GM12878 (cell line): Measurements from ENCODE around the gene FASN. TPM values are rescaled to one million over a fixed set of nuclear protein-coding genes. Genes with fewer than 3 reads are reported as not detected.

Experiments used
- BCL3 ChIP-seq: IDR thresholded peaks from 2 replicates; pipeline ENCODE4 v1.6.1; 2011; ENCODE audit warnings: borderline replicate concordance, low read depth, mild to moderate bottlenecking, moderate library complexity, low read length; ENCODE audit not compliant: insufficient read depth, poor library complexity, severe bottlenecking
- EGR1 ChIP-seq, 2 experiments: IDR thresholded peaks; 1 replicate in 1 of 2; 2 replicates in 1 of 2; pipeline ENCODE4 v1.6.1; 2011 to 2012; ENCODE audit warnings: low read depth in 2 of 2, low read length in 2 of 2, borderline replicate concordance in 1 of 2, mild to moderate bottlenecking in 1 of 2, moderate library complexity in 1 of 2
- EZH2 ChIP-seq: IDR thresholded peaks from 2 replicates; pipeline ENCODE4 v1.6.1; 2012; ENCODE audit warnings: low read depth, mild to moderate bottlenecking, control low read depth, inconsistent platforms, low read length, borderline replicate concordance; ENCODE audit not compliant: control insufficient read depth
- MXI1 ChIP-seq: fragments of 150-350 bp; IDR thresholded peaks from 2 replicates; pipeline ENCODE4 v1.6.1; 2011; ENCODE audit warnings: low read depth, mild to moderate bottlenecking, inconsistent platforms, low read length, improper control_type of control experiment
- NBN ChIP-seq: fragments of 450-650 bp; IDR thresholded peaks from 2 replicates; pipeline ENCODE4 v1.6.1; 2016
- NFYB ChIP-seq: IDR thresholded peaks from 2 replicates; pipeline ENCODE4 v1.6.1; 2011; ENCODE audit warnings: low read depth, mild to moderate bottlenecking, low read length, improper control_type of control experiment, moderate library complexity; ENCODE audit not compliant: insufficient read depth
- POLR2A ChIP-seq: IDR thresholded peaks from 2 replicates; pipeline ENCODE4 v1.6.1; 2011; ENCODE audit warnings: low read depth, mild to moderate bottlenecking, low read length
- POLR2AphosphoS5 ChIP-seq: IDR thresholded peaks from 2 replicates; pipeline ENCODE4 v1.6.1; 2011; ENCODE audit warnings: mild to moderate bottlenecking, low read length, inconsistent platforms
- SPI1 ChIP-seq: IDR thresholded peaks from 2 replicates; pipeline ENCODE4 v1.6.1; 2011; ENCODE audit warnings: low read depth, mild to moderate bottlenecking, low read length, moderate library complexity, borderline replicate concordance; ENCODE audit not compliant: insufficient read depth
- SRF ChIP-seq, 2 experiments: IDR thresholded peaks; 2 replicates each; pipeline ENCODE4 v1.6.1; 2011; ENCODE audit warnings: low read depth in 2 of 2, low read length in 2 of 2, mild to moderate bottlenecking in 1 of 2, moderate library complexity in 1 of 2
- ZSCAN29 ChIP-seq: fragments of 450-650 bp; IDR thresholded peaks from 2 replicates; pipeline ENCODE4 v1.6.1; 2017; ENCODE audit warnings: mild to moderate bottlenecking, moderate library complexity
- polyA plus RNA-seq, 11 experiments: library from polyadenylated mRNA; depleted of rRNA in 4 of 11; unstranded in 6 of 11; stranded (reverse) in 5 of 11; fragments of >200 nt; fragmentation: Nextera tagmentation in 4 of 11; fragmentation: Illumina TruSeq in 1 of 11; extraction: Ambion mirVana in 4 of 11; extraction: Trizol in 1 of 11; gene quantifications; 1 replicate in 1 of 11; 2 replicates in 10 of 11; pipeline versions ENCODE4 v1.2.1 to v1.2.3, GENCODE V29; 2011 to 2016; ENCODE audit warnings: inconsistent platforms in 2 of 11, missing spikeins in 2 of 11, low read depth in 1 of 11
- total RNA-seq, 4 experiments: library from RNA; depleted of rRNA in 3 of 4; stranded (reverse); fragments of >200 nt in 3 of 4; fragmentation: Illumina TruSeq in 1 of 4; extraction: Trizol in 1 of 4; gene quantifications; 2 replicates each; pipeline versions ENCODE4 v1.2.1 to v1.2.3, GENCODE V29; 2013 to 2021
- TF ChIP-seq, protein P1 (sequence below): fragments of 450-650 bp; IDR thresholded peaks from 2 replicates; pipeline ENCODE4 v1.6.1; 2018; ENCODE audit warnings: mild to moderate bottlenecking, low read depth, moderate library complexity; ENCODE audit not compliant: partially characterized antibody
- TF ChIP-seq, protein P2 (sequence below): IDR thresholded peaks from 2 replicates; pipeline ENCODE4 v1.6.1; 2012; ENCODE audit warnings: improper control_type of control experiment, low read depth, low read length; ENCODE audit not compliant: insufficient replicate concordance
- TF ChIP-seq, protein P3 (sequence below): fragments of 450-650 bp; IDR thresholded peaks from 2 replicates; pipeline ENCODE4 v1.6.1; 2016; ENCODE audit warnings: mild to moderate bottlenecking
- TF ChIP-seq, protein P4 (sequence below): IDR thresholded peaks from 2 replicates; pipeline ENCODE4 v1.6.1; 2011; ENCODE audit warnings: mild to moderate bottlenecking, low read depth, low read length, moderate library complexity; ENCODE audit not compliant: insufficient replicate concordance

Gene FASN
- total and polyA plus RNA-seq, 10 of the 15 experiments (the other 5 are each of a cell fraction or from before 2014, with no cell fraction given), result 0.19 to 333 (median 30.4) TPM

DNA sequence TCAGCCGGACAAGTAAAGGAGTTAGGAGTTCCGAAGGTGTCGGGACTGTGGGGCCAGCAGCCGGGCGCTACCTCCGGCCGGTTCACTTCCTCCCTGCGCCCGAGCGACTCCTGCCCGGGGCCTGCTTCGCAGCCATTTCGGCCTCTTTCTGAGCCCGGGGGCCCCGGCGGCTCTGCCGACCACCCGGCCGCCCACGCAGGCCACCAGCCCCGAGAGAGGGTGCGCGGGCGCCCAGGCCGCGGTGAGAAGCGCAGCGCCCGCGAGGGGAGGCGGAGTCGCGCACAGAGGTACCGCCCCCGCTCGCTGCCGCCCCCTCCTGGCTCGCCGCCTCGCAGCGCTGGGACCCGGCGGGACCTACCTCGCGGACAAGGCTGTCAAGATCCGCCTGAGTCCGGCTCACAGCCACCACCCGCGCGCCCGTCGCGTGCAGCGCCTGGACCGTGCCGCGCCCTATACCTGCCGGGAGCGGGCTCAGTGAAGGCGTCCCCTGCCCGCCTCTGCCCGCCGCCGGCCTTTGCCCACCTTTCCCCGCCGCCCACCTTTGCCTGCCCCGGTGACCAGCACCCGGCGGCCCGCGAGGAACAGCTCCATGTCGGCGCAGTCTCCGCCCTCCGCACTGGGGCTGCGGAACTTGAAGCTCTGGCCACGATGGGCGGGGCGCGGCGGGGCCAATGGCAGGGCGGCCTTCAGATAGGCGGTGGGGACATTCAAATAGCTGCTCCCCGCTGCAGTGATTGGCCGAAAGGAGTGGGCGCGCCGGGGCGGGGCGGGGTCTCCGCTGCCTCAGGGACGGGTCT lies 60.7 kb downstream of the FASN start, which contains the start of gene DCXR (continued):
- TF ChIP-seq MXI1 (peak; percentile 78), EZH2 (no peak), SRF (IDR thresholded peaks at IDR 0.05; ENCODE audit: low read depth in 2 of 2, low read length in 2 of 2) (0 out of 4 replicates have a peak, but pooled peaks of 1 of the 2 experiments have one; percentile 6), NBN (peak; percentile 89), NFYB (peak; percentile 91), ZSCAN29 (0 out of 2 replicates have a peak, but pooled peaks have one; percentile 48), POLR2AphosphoS5 (peak; percentile 92), EGR1 (IDR thresholded peaks at IDR 0.05; ENCODE audit: borderline replicate concordance in 1 of 2, low read depth in 2 of 2, low read length in 2 of 2) (peak in 1 of 2 experiments; percentile 96; a peak in 2 of 3 replicates), POLR2A (peak; percentile 99), SPI1 (peak; percentile 42; the same call in 1 of the 2 replicates), BCL3 (peak; percentile 25)
- TF ChIP-seq, protein P1, sequence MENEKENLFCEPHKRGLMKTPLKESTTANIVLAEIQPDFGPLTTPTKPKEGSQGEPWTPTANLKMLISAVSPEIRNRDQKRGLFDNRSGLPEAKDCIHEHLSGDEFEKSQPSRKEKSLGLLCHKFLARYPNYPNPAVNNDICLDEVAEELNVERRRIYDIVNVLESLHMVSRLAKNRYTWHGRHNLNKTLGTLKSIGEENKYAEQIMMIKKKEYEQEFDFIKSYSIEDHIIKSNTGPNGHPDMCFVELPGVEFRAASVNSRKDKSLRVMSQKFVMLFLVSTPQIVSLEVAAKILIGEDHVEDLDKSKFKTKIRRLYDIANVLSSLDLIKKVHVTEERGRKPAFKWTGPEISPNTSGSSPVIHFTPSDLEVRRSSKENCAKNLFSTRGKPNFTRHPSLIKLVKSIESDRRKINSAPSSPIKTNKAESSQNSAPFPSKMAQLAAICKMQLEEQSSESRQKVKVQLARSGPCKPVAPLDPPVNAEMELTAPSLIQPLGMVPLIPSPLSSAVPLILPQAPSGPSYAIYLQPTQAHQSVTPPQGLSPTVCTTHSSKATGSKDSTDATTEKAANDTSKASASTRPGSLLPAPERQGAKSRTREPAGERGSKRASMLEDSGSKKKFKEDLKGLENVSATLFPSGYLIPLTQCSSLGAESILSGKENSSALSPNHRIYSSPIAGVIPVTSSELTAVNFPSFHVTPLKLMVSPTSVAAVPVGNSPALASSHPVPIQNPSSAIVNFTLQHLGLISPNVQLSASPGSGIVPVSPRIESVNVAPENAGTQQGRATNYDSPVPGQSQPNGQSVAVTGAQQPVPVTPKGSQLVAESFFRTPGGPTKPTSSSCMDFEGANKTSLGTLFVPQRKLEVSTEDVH, result no peak
- TF ChIP-seq, protein P2, sequence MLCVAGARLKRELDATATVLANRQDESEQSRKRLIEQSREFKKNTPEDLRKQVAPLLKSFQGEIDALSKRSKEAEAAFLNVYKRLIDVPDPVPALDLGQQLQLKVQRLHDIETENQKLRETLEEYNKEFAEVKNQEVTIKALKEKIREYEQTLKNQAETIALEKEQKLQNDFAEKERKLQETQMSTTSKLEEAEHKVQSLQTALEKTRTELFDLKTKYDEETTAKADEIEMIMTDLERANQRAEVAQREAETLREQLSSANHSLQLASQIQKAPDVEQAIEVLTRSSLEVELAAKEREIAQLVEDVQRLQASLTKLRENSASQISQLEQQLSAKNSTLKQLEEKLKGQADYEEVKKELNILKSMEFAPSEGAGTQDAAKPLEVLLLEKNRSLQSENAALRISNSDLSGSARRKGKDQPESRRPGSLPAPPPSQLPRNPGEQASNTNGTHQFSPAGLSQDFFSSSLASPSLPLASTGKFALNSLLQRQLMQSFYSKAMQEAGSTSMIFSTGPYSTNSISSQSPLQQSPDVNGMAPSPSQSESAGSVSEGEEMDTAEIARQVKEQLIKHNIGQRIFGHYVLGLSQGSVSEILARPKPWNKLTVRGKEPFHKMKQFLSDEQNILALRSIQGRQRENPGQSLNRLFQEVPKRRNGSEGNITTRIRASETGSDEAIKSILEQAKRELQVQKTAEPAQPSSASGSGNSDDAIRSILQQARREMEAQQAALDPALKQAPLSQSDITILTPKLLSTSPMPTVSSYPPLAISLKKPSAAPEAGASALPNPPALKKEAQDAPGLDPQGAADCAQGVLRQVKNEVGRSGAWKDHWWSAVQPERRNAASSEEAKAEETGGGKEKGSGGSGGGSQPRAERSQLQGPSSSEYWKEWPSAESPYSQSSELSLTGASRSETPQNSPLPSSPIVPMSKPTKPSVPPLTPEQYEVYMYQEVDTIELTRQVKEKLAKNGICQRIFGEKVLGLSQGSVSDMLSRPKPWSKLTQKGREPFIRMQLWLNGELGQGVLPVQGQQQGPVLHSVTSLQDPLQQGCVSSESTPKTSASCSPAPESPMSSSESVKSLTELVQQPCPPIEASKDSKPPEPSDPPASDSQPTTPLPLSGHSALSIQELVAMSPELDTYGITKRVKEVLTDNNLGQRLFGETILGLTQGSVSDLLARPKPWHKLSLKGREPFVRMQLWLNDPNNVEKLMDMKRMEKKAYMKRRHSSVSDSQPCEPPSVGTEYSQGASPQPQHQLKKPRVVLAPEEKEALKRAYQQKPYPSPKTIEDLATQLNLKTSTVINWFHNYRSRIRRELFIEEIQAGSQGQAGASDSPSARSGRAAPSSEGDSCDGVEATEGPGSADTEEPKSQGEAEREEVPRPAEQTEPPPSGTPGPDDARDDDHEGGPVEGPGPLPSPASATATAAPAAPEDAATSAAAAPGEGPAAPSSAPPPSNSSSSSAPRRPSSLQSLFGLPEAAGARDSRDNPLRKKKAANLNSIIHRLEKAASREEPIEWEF, result no peak
- TF ChIP-seq, protein P3, sequence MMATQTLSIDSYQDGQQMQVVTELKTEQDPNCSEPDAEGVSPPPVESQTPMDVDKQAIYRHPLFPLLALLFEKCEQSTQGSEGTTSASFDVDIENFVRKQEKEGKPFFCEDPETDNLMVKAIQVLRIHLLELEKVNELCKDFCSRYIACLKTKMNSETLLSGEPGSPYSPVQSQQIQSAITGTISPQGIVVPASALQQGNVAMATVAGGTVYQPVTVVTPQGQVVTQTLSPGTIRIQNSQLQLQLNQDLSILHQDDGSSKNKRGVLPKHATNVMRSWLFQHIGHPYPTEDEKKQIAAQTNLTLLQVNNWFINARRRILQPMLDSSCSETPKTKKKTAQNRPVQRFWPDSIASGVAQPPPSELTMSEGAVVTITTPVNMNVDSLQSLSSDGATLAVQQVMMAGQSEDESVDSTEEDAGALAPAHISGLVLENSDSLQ, result peak; percentile 92
- TF ChIP-seq, protein P4, sequence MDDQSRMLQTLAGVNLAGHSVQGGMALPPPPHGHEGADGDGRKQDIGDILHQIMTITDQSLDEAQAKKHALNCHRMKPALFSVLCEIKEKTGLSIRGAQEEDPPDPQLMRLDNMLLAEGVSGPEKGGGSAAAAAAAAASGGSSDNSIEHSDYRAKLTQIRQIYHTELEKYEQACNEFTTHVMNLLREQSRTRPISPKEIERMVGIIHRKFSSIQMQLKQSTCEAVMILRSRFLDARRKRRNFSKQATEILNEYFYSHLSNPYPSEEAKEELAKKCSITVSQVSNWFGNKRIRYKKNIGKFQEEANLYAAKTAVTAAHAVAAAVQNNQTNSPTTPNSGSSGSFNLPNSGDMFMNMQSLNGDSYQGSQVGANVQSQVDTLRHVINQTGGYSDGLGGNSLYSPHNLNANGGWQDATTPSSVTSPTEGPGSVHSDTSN, result peak; percentile 79
